ENCODE data around the gene PARD3B. TPM values are rescaled to one million over a fixed set of nuclear protein-coding genes. Genes with fewer than 3 reads are reported as not detected.
"Not testable (repeated sequence)": the region's sequence is repeated elsewhere in the genome, so short reads cannot be mapped to it uniquely, and the experiment has no call there.

PARD3B gene
- total RNA-seq, 1 donor from 2014 or later, result 29.4 TPM

- DNase-seq (ENCODE audit: low spot score), result not testable (repeated sequence)
These were observed 673.5 kb downstream of the PARD3B start for GRCh38 chr2:205218816-205219215.

DNA sequence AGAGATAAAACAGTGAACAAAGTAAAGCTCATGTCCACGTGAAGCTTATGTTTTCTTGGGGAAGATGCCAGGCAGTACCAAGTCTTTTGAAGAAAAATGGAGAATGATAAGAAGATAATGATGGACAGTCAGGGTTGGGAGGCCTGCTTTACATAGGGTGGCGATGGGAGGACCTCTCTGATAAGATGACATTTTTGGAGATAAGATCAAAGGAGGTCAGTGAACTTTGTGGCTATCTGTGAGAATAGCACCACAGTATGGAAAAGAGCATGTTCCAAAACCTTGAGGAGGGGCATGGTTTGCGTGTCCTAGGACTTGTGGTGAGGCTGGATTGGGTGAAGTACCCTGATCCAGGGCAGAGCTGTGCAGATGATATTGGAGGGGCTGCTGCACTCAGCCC, 675.3 kb downstream of the PARD3B start:
- no peak for DNase-seq (ENCODE audit: low spot score)

GRCh38 chr2:205232086-205232485, 686.8 kb downstream of the PARD3B start:
- DNase-seq (ENCODE audit: low spot score), result no peak

DNA sequence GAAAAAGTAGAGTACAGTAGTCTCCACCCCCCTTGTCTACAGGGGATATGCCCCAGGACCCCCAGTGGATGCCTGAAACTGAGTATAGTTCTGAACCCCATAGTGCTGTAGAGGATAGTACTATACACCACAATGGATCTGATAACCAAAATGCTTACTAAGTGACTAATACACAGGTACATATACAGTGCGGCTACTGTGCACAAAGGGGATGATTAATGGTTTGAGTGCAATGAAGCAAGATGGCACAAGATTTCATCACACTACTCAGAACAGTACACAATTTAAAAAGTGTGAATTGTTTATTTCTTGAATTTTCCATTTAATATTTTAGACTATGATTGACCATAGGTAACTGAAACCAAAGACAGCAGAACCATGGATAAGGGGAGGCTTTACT, 690.2 kb downstream of the PARD3B start:
- DNase-seq (ENCODE audit: low spot score), result no peak

DNA sequence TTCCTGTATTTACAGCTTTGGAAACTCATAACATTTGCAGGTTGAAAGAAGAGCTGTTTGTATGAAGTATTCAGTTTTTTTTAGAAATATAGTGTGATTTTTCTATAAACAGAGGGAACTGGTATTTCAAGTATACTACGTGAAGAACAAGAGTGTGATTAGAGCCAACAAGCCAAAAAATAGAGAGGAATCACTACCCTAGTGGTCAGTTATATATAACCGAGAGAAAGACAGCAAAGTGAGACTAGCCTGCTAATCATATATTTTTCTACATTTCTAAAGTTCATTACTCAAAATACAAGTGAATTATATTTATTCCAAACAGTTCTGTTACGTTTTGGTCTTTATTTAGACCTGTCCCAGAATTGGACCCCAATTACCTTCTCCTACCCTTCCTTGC, 692.2 kb downstream of the PARD3B start:
- DNase-seq (ENCODE audit: low spot score), result no peak

- DNase-seq (ENCODE audit: low spot score), result no peak
These were observed 699.7 kb downstream of the PARD3B start for GRCh38 chr2:205245001-205245400.

DNA sequence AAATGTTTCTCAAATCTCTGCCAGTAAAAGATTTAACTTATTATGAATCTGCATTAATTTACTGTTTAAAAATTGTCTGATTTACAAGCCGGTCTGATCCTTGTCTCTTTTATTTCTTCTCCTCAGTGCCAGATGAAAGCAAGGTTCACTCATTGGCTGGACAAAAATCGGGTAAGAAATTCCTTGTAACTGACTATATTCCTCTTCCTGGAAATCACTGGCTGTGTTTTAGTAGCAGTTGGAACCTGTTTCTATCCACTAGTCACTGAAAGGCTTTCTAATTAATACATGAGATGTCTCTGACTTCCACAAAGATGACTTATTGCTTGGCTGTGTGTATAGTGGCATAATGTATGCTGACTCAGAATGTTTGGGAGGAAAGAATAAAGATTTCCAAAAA, 700.4 kb downstream of the PARD3B start:
- DNase-seq (ENCODE audit: low spot score), result no peak

- no peak for DNase-seq (ENCODE audit: low spot score)
These were observed 713.8 kb downstream of the PARD3B start for GRCh38 chr2:205259121-205259520.

DNA sequence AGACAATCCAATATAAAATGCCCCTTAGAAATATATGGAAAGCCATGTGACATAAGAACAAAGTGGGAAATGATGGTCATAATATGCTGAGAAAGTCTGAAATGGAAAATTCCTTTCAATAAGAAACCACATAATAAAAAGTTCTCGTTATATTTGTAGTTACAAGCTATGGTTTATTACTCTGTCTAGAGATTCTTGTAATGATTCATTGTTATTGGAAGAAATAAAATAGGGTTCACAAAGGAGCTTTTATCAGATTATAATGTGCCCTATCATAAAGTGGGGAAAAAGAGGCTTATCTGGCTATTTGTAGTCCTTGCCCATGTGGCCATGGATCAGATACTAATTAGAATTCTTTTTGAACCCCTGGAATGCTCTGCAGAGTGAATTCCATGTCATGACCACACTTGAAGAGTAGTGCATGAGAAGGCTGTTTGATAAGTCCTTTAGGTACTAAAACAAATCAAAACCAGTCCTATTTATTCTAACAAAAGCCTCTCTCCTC, 716.3 kb downstream of the PARD3B start:
- DNase-seq (ENCODE audit: low spot score), result no peak

- no peak for DNase-seq (ENCODE audit: low spot score)
These were observed 722.0 kb downstream of the PARD3B start for GRCh38 chr2:205267323-205267722.

DNA sequence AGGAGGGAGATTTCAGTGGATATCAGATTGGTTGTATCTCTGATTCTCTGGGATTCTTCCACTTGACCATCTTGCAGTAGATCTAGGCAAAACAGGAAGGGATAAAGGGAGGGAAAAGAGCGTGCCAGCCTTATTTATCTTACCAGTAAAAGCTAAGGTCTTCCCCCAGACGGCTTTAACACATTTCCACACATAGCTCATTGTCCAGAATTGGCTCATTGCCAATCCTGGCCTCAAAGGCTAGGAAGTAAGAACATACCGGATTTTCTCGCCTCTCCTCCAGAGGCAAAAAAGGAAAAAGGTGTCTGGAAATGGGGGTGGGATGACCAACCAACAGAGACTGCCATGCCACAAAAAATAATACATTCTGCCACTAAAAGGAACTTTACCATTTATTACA, 725.4 kb downstream of the PARD3B start:
- DNase-seq (ENCODE audit: low spot score), result no peak

GRCh38 chr2:205273148-205273547, 727.9 kb downstream of the PARD3B start:
- no peak for DNase-seq (ENCODE audit: low spot score)

DNA sequence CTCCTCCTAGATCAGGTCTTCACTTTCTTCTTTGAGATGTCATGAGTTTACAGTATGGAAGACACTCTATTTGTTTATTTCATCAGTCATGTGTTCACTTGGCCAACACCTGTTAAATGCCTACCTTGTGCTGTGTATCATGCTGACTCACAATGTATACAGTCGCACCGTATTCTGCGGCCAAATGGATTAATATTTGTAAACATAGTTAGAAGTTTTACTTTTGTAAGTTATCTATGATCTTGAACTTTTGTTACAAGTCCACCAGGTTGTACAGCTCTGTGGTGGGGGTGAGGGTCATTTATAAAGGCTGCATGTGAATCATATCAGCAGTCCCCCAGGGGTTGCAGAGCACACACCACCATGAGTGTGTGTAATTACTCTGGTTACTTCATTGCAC, 728.4 kb downstream of the PARD3B start:
- no peak for DNase-seq (ENCODE audit: low spot score)

DNA sequence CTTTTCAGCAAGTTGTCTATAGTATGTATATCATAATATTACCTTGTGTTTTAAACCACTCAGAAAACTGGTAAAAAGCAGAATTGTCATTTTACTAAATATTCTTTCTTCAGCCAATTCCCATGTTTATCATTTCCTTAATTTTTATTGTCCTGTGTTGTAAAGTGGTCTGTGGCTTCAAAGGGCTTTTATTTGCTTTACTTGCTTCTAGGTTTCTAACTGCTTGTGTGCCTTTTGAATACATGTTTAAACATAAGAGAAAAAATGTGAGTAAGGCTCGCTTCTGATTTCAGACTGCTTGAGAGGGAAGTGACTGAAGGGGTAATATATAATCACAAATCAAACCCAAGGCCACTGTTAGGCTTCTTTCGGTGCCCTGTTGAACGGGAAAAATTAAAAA, 729.5 kb downstream of the PARD3B start:
- no peak for DNase-seq (ENCODE audit: low spot score)

DNA sequence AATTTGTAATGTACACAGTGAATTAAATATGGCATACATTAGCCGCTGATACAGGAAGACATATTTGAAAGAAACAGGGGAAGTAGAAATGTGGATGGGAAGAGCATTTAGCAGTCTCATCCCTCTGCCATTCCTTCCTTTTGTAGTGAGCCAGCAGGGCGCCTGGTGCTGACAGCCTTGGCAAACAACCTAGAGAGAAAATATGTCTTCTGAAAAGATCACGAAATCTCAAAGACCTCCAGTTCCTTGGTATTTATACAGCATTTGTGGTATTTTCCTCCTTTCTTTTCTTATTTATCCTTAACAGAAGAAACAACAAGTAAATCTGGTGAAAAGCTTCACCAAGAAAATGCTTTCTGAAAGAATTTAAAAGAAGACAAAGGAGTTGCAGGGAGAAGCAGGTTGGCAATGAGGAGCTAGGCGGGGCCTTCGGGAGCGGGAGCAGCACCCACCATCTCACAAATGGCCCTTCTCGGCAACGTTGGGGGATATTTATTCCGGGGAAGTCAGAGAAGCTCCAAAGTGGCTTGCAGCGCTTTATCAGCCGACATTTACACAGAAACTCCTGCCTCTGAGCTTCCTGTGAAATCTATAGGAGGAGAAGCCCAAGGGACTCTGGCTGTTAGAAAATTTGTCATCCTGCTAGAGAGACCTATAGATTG, 731.0 kb downstream of the PARD3B start:
- no peak for DNase-seq (ENCODE audit: low spot score)

GRCh38 chr2:205280596-205281236, 735.4 kb downstream of the PARD3B start:
- no peak for DNase-seq (ENCODE audit: low spot score)

- no peak for DNase-seq (ENCODE audit: low spot score)
These were observed 738.5 kb downstream of the PARD3B start for GRCh38 chr2:205283736-205284270.

GRCh38 chr2:205284334-205284733, 739.1 kb downstream of the PARD3B start:
- DNase-seq (ENCODE audit: low spot score), result no peak

DNA sequence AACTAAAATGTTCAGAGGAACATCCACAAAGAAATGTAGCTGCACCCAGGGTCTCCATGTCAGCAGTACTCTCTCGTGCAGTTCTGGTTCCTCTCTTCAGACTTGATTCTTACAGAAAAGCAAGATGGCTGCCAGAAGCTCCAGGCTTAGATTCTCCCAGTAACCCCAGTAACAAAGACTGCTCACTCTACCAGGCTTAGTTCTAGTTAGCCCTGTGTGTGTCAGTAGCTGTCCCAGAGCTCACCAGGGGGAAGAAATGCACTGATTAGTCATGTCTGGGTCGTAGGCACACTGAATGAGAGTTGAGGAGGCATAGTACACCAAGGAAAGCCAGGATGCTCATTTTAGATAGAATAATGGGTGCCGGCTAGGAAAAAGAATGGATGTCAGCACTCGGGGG, 742.0 kb downstream of the PARD3B start:
- no peak for DNase-seq (ENCODE audit: low spot score)

DNA sequence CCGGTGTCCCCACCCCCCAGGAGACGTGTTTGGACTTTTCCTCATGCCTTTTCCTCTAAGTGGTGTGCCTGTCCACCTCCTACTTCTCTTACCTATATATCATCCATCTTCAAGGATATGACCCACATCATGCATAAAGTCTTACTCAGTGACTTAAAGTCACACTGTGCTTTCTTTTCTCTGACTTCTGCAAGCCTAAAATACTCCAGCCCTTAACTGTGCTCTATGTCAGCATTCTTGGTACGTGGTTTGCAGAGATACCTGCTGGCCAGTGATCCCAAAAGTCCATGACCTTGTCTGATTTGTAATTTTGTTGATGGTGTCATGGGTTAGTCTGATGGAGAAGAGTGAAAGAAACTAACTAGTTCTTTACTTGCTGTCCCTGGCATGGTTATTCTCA, 743.4 kb downstream of the PARD3B start:
- no peak for DNase-seq (ENCODE audit: low spot score)

- no peak for DNase-seq (ENCODE audit: low spot score)
These were observed 745.0 kb downstream of the PARD3B start for GRCh38 chr2:205290299-205290698.

DNA sequence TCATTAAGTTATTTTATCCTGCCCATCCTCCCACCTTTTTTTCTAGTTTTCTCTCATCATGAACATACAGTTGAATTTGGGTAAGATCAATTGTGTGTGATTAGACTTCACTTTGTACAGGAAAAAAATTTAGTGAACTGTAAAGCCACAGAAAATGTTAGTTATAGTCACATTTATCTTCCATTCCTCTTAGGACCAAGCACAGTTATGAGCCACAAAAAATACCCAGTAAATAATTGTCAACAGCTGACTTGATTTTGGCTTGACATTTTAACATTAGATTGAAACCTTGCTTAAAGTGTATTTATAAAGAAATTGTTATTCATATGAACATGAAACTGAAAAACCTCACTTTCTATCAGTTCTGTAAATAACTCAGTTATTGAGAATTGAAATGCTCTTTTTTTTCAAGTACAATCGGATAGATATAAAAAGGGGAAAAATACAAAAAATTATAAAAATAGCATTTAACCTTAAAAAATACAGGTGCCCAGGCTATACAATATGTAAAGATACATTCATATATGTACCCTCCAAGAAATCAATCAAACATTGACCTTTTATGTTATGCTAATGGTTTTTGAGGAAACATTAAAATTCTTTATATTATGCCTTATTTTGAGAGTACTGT, 747.5 kb downstream of the PARD3B start:
- DNase-seq (ENCODE audit: low spot score), result no peak
